H9 (cell line): Measurements from ENCODE around the gene HS3ST4. TPM values are rescaled to one million over a fixed set of nuclear protein-coding genes. Genes with fewer than 3 reads are reported as not detected.

Experiments used
- DNase-seq: peaks from one replicate; pipeline ENCODE4 v3.0.0-alpha.2; 2017
- H2AFZ ChIP-seq: one replicate; pipeline ENCODE4 v1.6.1; 2013; ENCODE audit warnings: mild to moderate bottlenecking, low read length, control low read depth, moderate library complexity
- H2AK5ac ChIP-seq: 2 replicates; pipeline ENCODE4 v1.6.1; 2013; ENCODE audit warnings: low read length, control low read depth, mixed read lengths; ENCODE audit not compliant: insufficient read length
- H2BK120ac ChIP-seq: one replicate; pipeline ENCODE4 v1.6.1; 2013; ENCODE audit warnings: low read depth, mild to moderate bottlenecking, low read length, control low read depth, inconsistent platforms; ENCODE audit not compliant: poor library complexity, severe bottlenecking
- H2BK12ac ChIP-seq: 2 replicates; pipeline ENCODE4 v1.6.1; 2013; ENCODE audit warnings: low read length, control low read depth, mixed read lengths, low read depth; ENCODE audit not compliant: insufficient read length
- H2BK15ac ChIP-seq: 2 replicates; pipeline ENCODE4 v1.6.1; 2013; ENCODE audit warnings: low read depth, low read length, control low read depth
- H2BK20ac ChIP-seq: one replicate; pipeline ENCODE4 v1.6.1; 2013; ENCODE audit warnings: low read depth, mild to moderate bottlenecking, low read length, control low read depth, inconsistent platforms; ENCODE audit not compliant: poor library complexity, severe bottlenecking
- H2BK5ac ChIP-seq: 2 replicates; pipeline ENCODE4 v1.6.1; 2013; ENCODE audit warnings: low read length, control low read depth, mixed read lengths; ENCODE audit not compliant: insufficient read length
- H3K14ac ChIP-seq: 2 replicates; pipeline ENCODE4 v1.6.1; 2013; ENCODE audit warnings: low read length, control low read depth; ENCODE audit not compliant: insufficient read depth
- H3K18ac ChIP-seq: 2 replicates; pipeline ENCODE4 v1.6.1; 2013; ENCODE audit warnings: low read depth, mild to moderate bottlenecking, mixed read lengths, low read length, control low read depth; ENCODE audit not compliant: insufficient read length
- H3K23ac ChIP-seq: 2 replicates; pipeline ENCODE4 v1.6.1; 2013; ENCODE audit warnings: low read length, control low read depth, mixed read lengths, low read depth; ENCODE audit not compliant: insufficient read length
- H3K23me2 ChIP-seq: 2 replicates; pipeline ENCODE4 v1.6.1; 2013; ENCODE audit warnings: low read depth, mild to moderate bottlenecking, mixed read lengths, low read length, control low read depth; ENCODE audit not compliant: insufficient read length, poor library complexity, severe bottlenecking
- H3K27ac ChIP-seq: 2 replicates; pipeline ENCODE4 v1.5.1; 2013; ENCODE audit warnings: low read length, control low read depth, mixed read lengths, low read depth; ENCODE audit not compliant: insufficient read length
- H3K27me3 ChIP-seq: 2 replicates; pipeline ENCODE4 v1.6.1; 2013; ENCODE audit warnings: low read length, control low read depth, inconsistent platforms; ENCODE audit not compliant: insufficient read depth
- H3K4ac ChIP-seq: 2 replicates; pipeline ENCODE4 v1.6.1; 2013; ENCODE audit warnings: low read depth, mild to moderate bottlenecking, control low read depth, inconsistent platforms, low read length, moderate library complexity
- H3K4me1 ChIP-seq: 2 replicates; pipeline ENCODE4 v1.6.1; 2013; ENCODE audit warnings: low read length, control low read depth, inconsistent platforms; ENCODE audit not compliant: insufficient read depth
- H3K4me2 ChIP-seq: 2 replicates; pipeline ENCODE4 v1.6.1; 2013; ENCODE audit warnings: low read length, control low read depth, mixed read lengths; ENCODE audit not compliant: insufficient read length, insufficient read depth
- H3K56ac ChIP-seq: 2 replicates; pipeline ENCODE4 v1.6.1; 2013; ENCODE audit warnings: low read depth, mild to moderate bottlenecking, mixed read lengths, low read length, control low read depth; ENCODE audit not compliant: insufficient read length
- H3K79me1 ChIP-seq: 2 replicates; pipeline ENCODE4 v1.6.1; 2013; ENCODE audit warnings: low read depth, mild to moderate bottlenecking, moderate library complexity, low read length, control low read depth, inconsistent platforms; ENCODE audit not compliant: insufficient read depth, poor library complexity, severe bottlenecking
- H3K79me2 ChIP-seq: 2 replicates; pipeline ENCODE4 v1.6.1; 2013; ENCODE audit warnings: low read length, control low read depth, inconsistent platforms; ENCODE audit not compliant: insufficient read depth
- H3K9ac ChIP-seq: 2 replicates; pipeline ENCODE4 v1.6.1; 2013; ENCODE audit warnings: low read length, control low read depth, mixed read lengths; ENCODE audit not compliant: insufficient read length; ENCODE audit errors: extremely low read depth
- H3K9me3 ChIP-seq: one replicate; pipeline ENCODE4 v1.6.1; 2013; ENCODE audit warnings: low read depth, low read length, inconsistent platforms; ENCODE audit not compliant: control insufficient read depth
- H3T11ph ChIP-seq: one replicate; pipeline ENCODE4 v1.6.1; 2013; ENCODE audit warnings: mild to moderate bottlenecking, low read length, control low read depth, inconsistent platforms
- H4K20me1 ChIP-seq: one replicate; pipeline ENCODE4 v1.6.1; 2013; ENCODE audit not compliant: control insufficient read depth, insufficient read length, insufficient read depth
- H4K5ac ChIP-seq: 2 replicates; pipeline ENCODE4 v1.6.1; 2013; ENCODE audit warnings: low read depth, mild to moderate bottlenecking, mixed read lengths, low read length, control low read depth; ENCODE audit not compliant: insufficient read length
- H4K8ac ChIP-seq: replicated peaks from 2 replicates; pipeline ENCODE4 v1.6.1; 2013; ENCODE audit warnings: low read length, control low read depth, mixed read lengths, low read depth; ENCODE audit not compliant: insufficient read length
- H4K91ac ChIP-seq: 2 replicates; pipeline ENCODE4 v1.6.1; 2013; ENCODE audit warnings: low read depth, mild to moderate bottlenecking, moderate library complexity, mixed read lengths, low read length, control low read depth; ENCODE audit not compliant: insufficient read length
- H3K27ac Mint-ChIP-seq, 3 experiments: 2 replicates in 2 of 3; 3 replicates in 1 of 3; pipeline ENCODE4 v1.8.0; 2020 to 2021; ENCODE audit warnings: mixed read lengths in 3 of 3, mild to moderate bottlenecking in 1 of 3, moderate library complexity in 1 of 3
- H3K27me3 Mint-ChIP-seq: 2 replicates; pipeline ENCODE4 v1.8.0; 2021; ENCODE audit warnings: low read depth, mild to moderate bottlenecking, moderate library complexity, mixed read lengths
- H3K36me3 Mint-ChIP-seq, 3 experiments: 2 replicates in 2 of 3; 3 replicates in 1 of 3; pipeline ENCODE4 v1.8.0; 2020 to 2021; ENCODE audit warnings: low read depth in 3 of 3, mixed read lengths in 3 of 3; ENCODE audit not compliant: insufficient read depth in 1 of 3
- H3K4me1 Mint-ChIP-seq, 2 experiments: 2 replicates each; pipeline ENCODE4 v1.8.0; 2020; ENCODE audit warnings: mixed read lengths in 2 of 2
- H3K4me3 Mint-ChIP-seq, 2 experiments: 2 replicates in 1 of 2; 3 replicates in 1 of 2; pipeline ENCODE4 v1.8.0; 2020 to 2021; ENCODE audit warnings: mild to moderate bottlenecking in 2 of 2, mixed read lengths in 2 of 2, moderate library complexity in 1 of 2
- H3K9me3 Mint-ChIP-seq, 2 experiments: 2 replicates in 1 of 2; 3 replicates in 1 of 2; pipeline ENCODE4 v1.8.0; 2020; ENCODE audit warnings: mild to moderate bottlenecking in 2 of 2, mixed read lengths in 2 of 2, moderate library complexity in 1 of 2
- CTCF ChIP-seq: fragments of 200-600 bp; sonication (generic); conservative IDR thresholded peaks from 3 replicates; pipeline ENCODE4 v1.8.0; 2021; ENCODE audit warnings: antibody characterized with exemption, mild to moderate bottlenecking
- WGBS: extraction: QIAGEN DNeasy Blood & Tissue Kit; methylation state at CpG from one replicate; pipeline ENCODE4 v1.1.7; 2013; ENCODE audit warnings: missing lambda C conversion rate, low lambda C conversion rate, mixed read lengths; ENCODE audit not compliant: insufficient read length; ENCODE audit errors: extremely low coverage; 5-methylcytosine and 5-hydroxymethylcytosine counted together
- total RNA-seq: library from RNA; stranded (reverse); gene quantifications from 2 replicates; pipeline ENCODE4 v1.2.1, GENCODE V29; 2021

The HS3ST4 gene
- total RNA-seq, 1 experiment from 2014 or later = 1.7 TPM

- Histone ChIP-seq H3K14ac (no peak overlapping the region), H3K4ac (no peak overlapping the region), H3K27ac (no peak overlapping the region), H3K56ac (no peak overlapping the region), H2BK12ac (no peak overlapping the region), H4K91ac (no peak overlapping the region), H3K27me3 (no peaks in the 10 kb centered on the region), H4K8ac (no peak overlapping the region), H3T11ph (no peak overlapping the region), H4K20me1 (no peaks in the 10 kb centered on the region), H3K18ac (no peak overlapping the region), H3K23ac (no peak overlapping the region), H2BK5ac (no peak overlapping the region), H2BK15ac (no peak overlapping the region), H3K79me1 (no peaks in the 10 kb centered on the region), H3K9me3 (no peaks in the 10 kb centered on the region), H3K23me2 (no peaks in the 10 kb centered on the region), H2BK120ac (no peak overlapping the region), H4K5ac (no peak overlapping the region), H3K79me2 (no peaks in the 10 kb centered on the region), H3K4me1 (peaks cover 9% of the 10 kb centered on the region; the same call in 1 of the 2 replicates), H3K4me2 (no peak overlapping the region), H2AFZ (no peak overlapping the region), H3K9ac (no peak overlapping the region), H2AK5ac (no peak overlapping the region), H2BK20ac (no peak overlapping the region)
- H3K27ac Mint-ChIP-seq = no peak overlapping the region
- no peaks in the 10 kb centered on the region for H3K9me3 Mint-ChIP-seq
- no peaks in the 10 kb centered on the region; a peak in 1 of 7 replicates for H3K36me3 Mint-ChIP-seq
- H3K4me1 Mint-ChIP-seq = peaks cover 12 to 13% of the 10 kb centered on the region in 2 experiments
- no peak overlapping the region for H3K4me3 Mint-ChIP-seq
- DNase-seq = no peak
- no peak for TF ChIP-seq CTCF
- H3K27me3 Mint-ChIP-seq = no peaks in the 10 kb centered on the region; the same call in none of the 2 replicates
- WGBS = no CpG with 5 or more reads among the region's 3 CpGs
Observed at GRCh38 chr16:26120729-26121128, 429.0 kb downstream of the HS3ST4 start.
